Pulmonary artery endothelial cell (primary cell): ENCODE measurements around the gene GRAP2. TPM values are rescaled to one million over a fixed set of nuclear protein-coding genes. Genes with fewer than 3 reads are reported as not detected.

Experiments used
- DNase-seq: peaks from one replicate; pipeline ENCODE4 v3.0.0-alpha.2; 2011; ENCODE audit warnings: low read depth, low spot score
- total RNA-seq: library from RNA; depleted of rRNA; stranded (reverse); fragments of >200 nt; gene quantifications from 2 replicates; pipeline ENCODE4 v1.2.3, GENCODE V29; 2014

GRAP2 gene
- total RNA-seq, 1 donor from 2014 or later = not detected

- DNase-seq = no peak
These were observed 109.2 kb downstream of the GRAP2 start for GRCh38 chr22:40009951-40010671.

GRCh38 chr22:40010746-40011145 is 109.9 kb downstream of the GRAP2 start:
- DNase-seq = no peak

- DNase-seq = no peak
These were observed 113.9 kb downstream of the GRAP2 start for GRCh38 chr22:40014667-40015248.

- no peak for DNase-seq
These were observed 114.6 kb downstream of the GRAP2 start for GRCh38 chr22:40015358-40015976.

- no peak for DNase-seq
These were observed 117.2 kb downstream of the GRAP2 start for GRCh38 chr22:40018051-40018450.

GRCh38 chr22:40019100-40019499 is 118.2 kb downstream of the GRAP2 start:
- no peak for DNase-seq

- no peak for DNase-seq
These were observed 120.1 kb downstream of the GRAP2 start for GRCh38 chr22:40020956-40021355.

GRCh38 chr22:40021401-40022000 is 120.6 kb downstream of the GRAP2 start:
- DNase-seq = no peak

GRCh38 chr22:40022536-40023240 is 121.8 kb downstream of the GRAP2 start:
- DNase-seq = no peak

Other genes with a start within 250 kb of the GRAP2 start
- gene ENTHD1, start 7.3 kb upstream of the GRAP2 start, total RNA-seq = not detected in 2 replicates
- gene TMA7B, start 59.3 kb downstream of the GRAP2 start, total RNA-seq = not detected in 2 replicates
- gene FAM83F, start 93.9 kb downstream of the GRAP2 start, total RNA-seq = 0.04 TPM in 1 of 2 replicates, not detected in the other